Measurements from ENCODE around the gene BCL2L12. TPM values are rescaled to one million over a fixed set of nuclear protein-coding genes. Genes with fewer than 3 reads are reported as not detected.
"Not testable (repeated sequence)": the region's sequence is repeated elsewhere in the genome, so short reads cannot be mapped to it uniquely, and the experiment has no call there.

The BCL2L12 gene
- 50.1 TPM for total RNA-seq (ENCODE audit: unreplicated experiment)
- long read RNA-seq, transcript BCL2L12-212 (7 exons, 1,854 nt): major isoform, 12 of 14 reads
- long read RNA-seq, partial matches to known transcripts: 0 of 14 reads
- long read RNA-seq, other reads (novel, unspliced or antisense): 0 of 14 reads

- peak within 1 kb of the TSS; percentile 80 for H3K27ac Mint-ChIP-seq (ENCODE audit: unreplicated experiment)
- H3K9me3 Mint-ChIP-seq (ENCODE audit: unreplicated experiment): no peaks in the 10 kb centered on the region
- H3K36me3 Mint-ChIP-seq (ENCODE audit: low read depth, unreplicated experiment): peaks cover 17% of the 10 kb centered on the region
- peak; percentile 94 for DNase-seq (ENCODE audit: low spot score)
- TF ChIP-seq, protein P1, sequence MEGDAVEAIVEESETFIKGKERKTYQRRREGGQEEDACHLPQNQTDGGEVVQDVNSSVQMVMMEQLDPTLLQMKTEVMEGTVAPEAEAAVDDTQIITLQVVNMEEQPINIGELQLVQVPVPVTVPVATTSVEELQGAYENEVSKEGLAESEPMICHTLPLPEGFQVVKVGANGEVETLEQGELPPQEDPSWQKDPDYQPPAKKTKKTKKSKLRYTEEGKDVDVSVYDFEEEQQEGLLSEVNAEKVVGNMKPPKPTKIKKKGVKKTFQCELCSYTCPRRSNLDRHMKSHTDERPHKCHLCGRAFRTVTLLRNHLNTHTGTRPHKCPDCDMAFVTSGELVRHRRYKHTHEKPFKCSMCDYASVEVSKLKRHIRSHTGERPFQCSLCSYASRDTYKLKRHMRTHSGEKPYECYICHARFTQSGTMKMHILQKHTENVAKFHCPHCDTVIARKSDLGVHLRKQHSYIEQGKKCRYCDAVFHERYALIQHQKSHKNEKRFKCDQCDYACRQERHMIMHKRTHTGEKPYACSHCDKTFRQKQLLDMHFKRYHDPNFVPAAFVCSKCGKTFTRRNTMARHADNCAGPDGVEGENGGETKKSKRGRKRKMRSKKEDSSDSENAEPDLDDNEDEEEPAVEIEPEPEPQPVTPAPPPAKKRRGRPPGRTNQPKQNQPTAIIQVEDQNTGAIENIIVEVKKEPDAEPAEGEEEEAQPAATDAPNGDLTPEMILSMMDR (IDR thresholded peaks at IDR 0.05; ENCODE audit: unreplicated experiment): no peak
- peaks cover 17% of the 10 kb centered on the region for H3K4me1 Mint-ChIP-seq (ENCODE audit: unreplicated experiment)
- peak within 1 kb of the TSS; percentile 97 for H3K4me3 Mint-ChIP-seq (ENCODE audit: unreplicated experiment)
- peaks cover 26% of the 10 kb centered on the region for H3K27me3 Mint-ChIP-seq (ENCODE audit: unreplicated experiment)
These were observed at the start of gene BCL2L12, which contains the start of gene IRF3 for GRCh38 chr19:49665351-49666119. Gene BCL2L12, plus strand, starts transcription at chr19:49665933. Its CDS starts 760 bp downstream, at chr19:49666693. Gene IRF3, minus strand, starts transcription at chr19:49665857. Its CDS starts 1,019 bp downstream, at chr19:49664838.

- Mint-ChIP-seq H3K4me1 (ENCODE audit: unreplicated experiment) (no peaks in the 10 kb centered on the region), H3K27ac (ENCODE audit: unreplicated experiment) (no peak overlapping the region), H3K36me3 (ENCODE audit: low read depth, unreplicated experiment) (peaks cover 49% of the 10 kb centered on the region), H3K4me3 (ENCODE audit: unreplicated experiment) (no peak overlapping the region), H3K27me3 (ENCODE audit: unreplicated experiment) (peaks cover 7% of the 10 kb centered on the region), H3K9me3 (ENCODE audit: unreplicated experiment) (no peaks in the 10 kb centered on the region)
- DNase-seq (ENCODE audit: low spot score): no peak
- TF ChIP-seq, protein P1 (IDR thresholded peaks at IDR 0.05; ENCODE audit: unreplicated experiment): no peak
These were observed 49.2 kb upstream of the BCL2L12 start for GRCh38 chr19:49616532-49616931.

GRCh38 chr19:49616945-49617344 lies 48.8 kb upstream of the BCL2L12 start:
- Mint-ChIP-seq H3K27me3 (ENCODE audit: unreplicated experiment) (peaks cover 7% of the 10 kb centered on the region), H3K27ac (ENCODE audit: unreplicated experiment) (no peak overlapping the region), H3K9me3 (ENCODE audit: unreplicated experiment) (no peaks in the 10 kb centered on the region), H3K4me1 (ENCODE audit: unreplicated experiment) (no peaks in the 10 kb centered on the region), H3K4me3 (ENCODE audit: unreplicated experiment) (no peak overlapping the region), H3K36me3 (ENCODE audit: low read depth, unreplicated experiment) (peaks cover 49% of the 10 kb centered on the region)
- TF ChIP-seq, protein P1 (IDR thresholded peaks at IDR 0.05; ENCODE audit: unreplicated experiment): no peak
- DNase-seq (ENCODE audit: low spot score): no peak

- H3K36me3 Mint-ChIP-seq (ENCODE audit: low read depth, unreplicated experiment): peaks cover 47% of the 10 kb centered on the region
- not testable (repeated sequence) for DNase-seq (ENCODE audit: low spot score); H3K27ac Mint-ChIP-seq (ENCODE audit: unreplicated experiment); H3K4me1 Mint-ChIP-seq (ENCODE audit: unreplicated experiment); H3K27me3 Mint-ChIP-seq (ENCODE audit: unreplicated experiment); H3K9me3 Mint-ChIP-seq (ENCODE audit: unreplicated experiment)
- H3K4me3 Mint-ChIP-seq (ENCODE audit: unreplicated experiment): peak overlapping the region; percentile 47
These were observed 47.9 kb upstream of the BCL2L12 start for GRCh38 chr19:49617860-49618259.

GRCh38 chr19:49624967-49625910 lies 40.5 kb upstream of the BCL2L12 start:
- H3K4me3 Mint-ChIP-seq (ENCODE audit: unreplicated experiment): no peak overlapping the region
- no peak overlapping the region for H3K27ac Mint-ChIP-seq (ENCODE audit: unreplicated experiment)
- no peak for DNase-seq (ENCODE audit: low spot score)
- H3K9me3 Mint-ChIP-seq (ENCODE audit: unreplicated experiment): no peaks in the 10 kb centered on the region
- peaks cover 4% of the 10 kb centered on the region for H3K27me3 Mint-ChIP-seq (ENCODE audit: unreplicated experiment)
- TF ChIP-seq, protein P1 (IDR thresholded peaks at IDR 0.05; ENCODE audit: unreplicated experiment): no peak
- no peaks in the 10 kb centered on the region for H3K4me1 Mint-ChIP-seq (ENCODE audit: unreplicated experiment)
- peaks cover 30% of the 10 kb centered on the region for H3K36me3 Mint-ChIP-seq (ENCODE audit: low read depth, unreplicated experiment)

Data from endothelial cell (in vitro differentiated cells).